DND-41 (cell line): ENCODE results near the gene PCNX2.
A peak's percentile ranks its signal among the peaks of the same experiment; 100 is the strongest.

Experiments used
- ATAC-seq: fragments of 200-7000 bp; cut with Tn5 transposase; 3 replicates; pipeline ENCODE4 v1.9.1; 2021; ENCODE audit warnings: low read depth; ENCODE audit not compliant: insufficient read depth
- DNase-seq: peaks from one replicate; pipeline ENCODE4 v3.0.0-alpha.2; 2020
- H2AFZ ChIP-seq: 2 replicates; pipeline ENCODE4 v1.6.0; 2012; ENCODE audit warnings: low read depth, low read length
- H3K27ac ChIP-seq: 2 replicates; pipeline ENCODE4 v1.5.1; 2012; ENCODE audit warnings: low read length, inconsistent platforms
- H3K27me3 ChIP-seq: fragments of 200-600 bp; sonication (generic); 2 replicates; pipeline ENCODE4 v1.6.0; 2012; ENCODE audit warnings: low read length, mild to moderate bottlenecking, inconsistent platforms; ENCODE audit not compliant: insufficient read depth, poor library complexity
- H3K36me3 ChIP-seq: 2 replicates; pipeline ENCODE4 v1.5.1; 2012; ENCODE audit warnings: low read length, inconsistent platforms; ENCODE audit not compliant: insufficient read depth
- H3K4me1 ChIP-seq: 2 replicates; pipeline ENCODE4 v1.5.1; 2012; ENCODE audit warnings: mild to moderate bottlenecking, low read length; ENCODE audit not compliant: insufficient read depth
- H3K4me2 ChIP-seq: 2 replicates; pipeline ENCODE4 v1.6.0; 2012; ENCODE audit warnings: mild to moderate bottlenecking, moderate library complexity, low read length, inconsistent platforms; ENCODE audit not compliant: insufficient read depth
- H3K4me3 ChIP-seq, 2 experiments: fragments of 200-600 bp in 1 of 2; shearing (Covaris generic) in 1 of 2; 2 replicates each; pipeline ENCODE4 v1.5.1; 2012 to 2016; ENCODE audit warnings: inconsistent platforms in 2 of 2, low read length in 2 of 2, mild to moderate bottlenecking in 2 of 2, low read depth in 1 of 2, moderate library complexity in 1 of 2
- H3K79me2 ChIP-seq: 2 replicates; pipeline ENCODE4 v1.6.0; 2012; ENCODE audit warnings: low read length, inconsistent platforms; ENCODE audit not compliant: insufficient read depth
- H3K9ac ChIP-seq: 2 replicates; pipeline ENCODE4 v1.6.0; 2012; ENCODE audit warnings: low read depth, mild to moderate bottlenecking, inconsistent platforms, low read length, moderate library complexity
- H3K9me3 ChIP-seq: 2 replicates; pipeline ENCODE4 v1.5.1; 2012; ENCODE audit warnings: low read length, moderate library complexity, mild to moderate bottlenecking, inconsistent platforms; ENCODE audit not compliant: insufficient read depth, severe bottlenecking
- H4K20me1 ChIP-seq: 2 replicates; pipeline ENCODE4 v1.6.0; 2012; ENCODE audit warnings: low read length; ENCODE audit not compliant: insufficient read depth
- EZH2 ChIP-seq: IDR thresholded peaks from 3 replicates; pipeline ENCODE4 v1.6.1; 2012; ENCODE audit warnings: borderline replicate concordance, low read depth, mild to moderate bottlenecking, moderate library complexity, low read length, inconsistent platforms; ENCODE audit not compliant: severe bottlenecking
- TF ChIP-seq, protein P1 (sequence below): IDR thresholded peaks from 2 replicates; pipeline ENCODE4 v1.5.1; 2012; ENCODE audit warnings: borderline replicate concordance, low read length, moderate library complexity, mild to moderate bottlenecking; ENCODE audit not compliant: poor library complexity, severe bottlenecking; ENCODE audit errors: extremely low read depth

PCNX2 gene

DNA sequence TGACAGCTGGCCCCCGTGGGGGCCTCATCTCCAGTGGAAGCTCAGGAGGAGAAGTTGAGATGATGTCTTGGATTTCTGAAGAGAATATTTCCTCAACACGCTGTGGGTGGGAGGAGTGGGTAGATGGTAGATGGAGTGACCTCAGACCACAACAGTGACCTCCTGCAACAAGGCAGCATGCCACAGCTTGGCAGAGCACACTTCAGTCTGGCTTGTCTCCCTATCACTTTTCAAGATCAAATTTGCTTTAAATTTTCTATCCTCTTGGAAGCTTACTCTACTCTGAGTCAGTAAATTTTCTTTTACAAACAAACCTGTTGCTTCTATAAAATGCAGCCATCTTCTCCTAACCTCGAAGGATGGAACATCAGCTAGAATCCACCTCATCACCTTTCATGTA is 285.4 kb downstream of the PCNX2 start:
- ATAC-seq, result peak; percentile 32; the same call in 1 of the 3 replicates
- peaks cover 15% of the 10 kb centered on the region for H3K4me1 ChIP-seq
- TF ChIP-seq, protein P1, sequence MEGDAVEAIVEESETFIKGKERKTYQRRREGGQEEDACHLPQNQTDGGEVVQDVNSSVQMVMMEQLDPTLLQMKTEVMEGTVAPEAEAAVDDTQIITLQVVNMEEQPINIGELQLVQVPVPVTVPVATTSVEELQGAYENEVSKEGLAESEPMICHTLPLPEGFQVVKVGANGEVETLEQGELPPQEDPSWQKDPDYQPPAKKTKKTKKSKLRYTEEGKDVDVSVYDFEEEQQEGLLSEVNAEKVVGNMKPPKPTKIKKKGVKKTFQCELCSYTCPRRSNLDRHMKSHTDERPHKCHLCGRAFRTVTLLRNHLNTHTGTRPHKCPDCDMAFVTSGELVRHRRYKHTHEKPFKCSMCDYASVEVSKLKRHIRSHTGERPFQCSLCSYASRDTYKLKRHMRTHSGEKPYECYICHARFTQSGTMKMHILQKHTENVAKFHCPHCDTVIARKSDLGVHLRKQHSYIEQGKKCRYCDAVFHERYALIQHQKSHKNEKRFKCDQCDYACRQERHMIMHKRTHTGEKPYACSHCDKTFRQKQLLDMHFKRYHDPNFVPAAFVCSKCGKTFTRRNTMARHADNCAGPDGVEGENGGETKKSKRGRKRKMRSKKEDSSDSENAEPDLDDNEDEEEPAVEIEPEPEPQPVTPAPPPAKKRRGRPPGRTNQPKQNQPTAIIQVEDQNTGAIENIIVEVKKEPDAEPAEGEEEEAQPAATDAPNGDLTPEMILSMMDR, result no peak
- TF ChIP-seq EZH2, result no peak

DNA sequence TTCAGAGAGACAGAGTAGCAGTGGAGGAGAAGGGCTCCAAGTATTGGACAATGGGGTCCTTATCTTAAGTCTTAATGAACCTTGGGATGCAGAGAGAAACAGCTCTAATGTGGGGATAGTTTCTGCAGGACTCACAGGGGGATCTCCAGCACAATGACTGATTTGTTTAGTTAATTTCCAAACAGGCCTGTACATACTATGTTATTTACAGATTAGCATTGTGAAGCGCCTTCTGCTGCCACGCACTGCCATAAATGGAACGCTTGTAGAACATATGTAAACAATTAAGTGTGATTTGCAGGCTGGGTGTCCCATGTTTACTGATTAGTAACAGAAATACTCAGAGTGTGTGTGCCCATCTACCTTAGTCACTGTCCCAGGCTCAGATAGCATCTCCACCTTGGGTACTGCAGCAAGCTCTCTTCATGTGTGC is 289.0 kb downstream of the PCNX2 start:
- H3K4me2 ChIP-seq, result no peak overlapping the region
- no peak overlapping the region for H3K9ac ChIP-seq
- no peak overlapping the region for H2AFZ ChIP-seq
- H3K79me2 ChIP-seq, result no peaks in the 10 kb centered on the region
- H4K20me1 ChIP-seq, result no peaks in the 10 kb centered on the region
- no peaks in the 10 kb centered on the region for H3K27me3 ChIP-seq
- peak overlapping the region; percentile 23; the same call in 1 of the 2 replicates for H3K27ac ChIP-seq
- ATAC-seq (0 out of 3 replicates have a peak, but pooled peaks have one; percentile 7), DNase-seq (no peak)
- H3K4me1 ChIP-seq, result peaks cover 8% of the 10 kb centered on the region; the same call in 1 of the 2 replicates
- no peaks in the 10 kb centered on the region for H3K36me3 ChIP-seq
- no peak overlapping the region for H3K4me3 ChIP-seq
- H3K9me3 ChIP-seq, result no peaks in the 10 kb centered on the region
- TF ChIP-seq EZH2, result no peak
- TF ChIP-seq, protein P1, result no peak

More for the DNA sequence above, 285.4 kb downstream of the PCNX2 start:
- Histone ChIP-seq H3K4me3 (no peak overlapping the region), H3K79me2 (no peaks in the 10 kb centered on the region), H3K9me3 (no peaks in the 10 kb centered on the region), H2AFZ (no peak overlapping the region), H3K27ac (0 out of 2 replicates have a peak overlapping the region, but pooled peaks have one; percentile 17), H3K4me2 (no peak overlapping the region), H4K20me1 (no peaks in the 10 kb centered on the region), H3K36me3 (peaks cover 6% of the 10 kb centered on the region; the same call in 1 of the 2 replicates), H3K9ac (no peak overlapping the region), H3K27me3 (no peaks in the 10 kb centered on the region)
- DNase-seq, result no peak

DNA sequence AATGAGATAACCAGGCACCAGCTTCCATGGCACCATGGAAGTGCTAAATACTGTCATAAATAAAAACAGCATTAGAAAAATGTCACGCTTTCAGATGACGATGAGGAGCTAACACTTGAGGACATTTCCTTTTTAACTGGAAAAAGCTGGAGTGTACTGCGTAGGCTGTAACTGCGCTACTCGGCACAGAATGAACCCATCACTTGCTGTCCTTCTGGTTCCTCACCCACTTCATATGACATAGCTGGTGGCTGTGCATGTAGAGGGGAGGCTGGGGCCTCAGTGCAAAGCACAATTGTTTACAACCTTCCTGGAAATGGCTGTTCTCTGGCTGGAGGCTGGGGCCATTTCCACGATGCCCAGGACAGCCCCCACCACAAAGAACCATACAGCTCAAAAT is 289.4 kb downstream of the PCNX2 start:
- DNase-seq (no peak), ATAC-seq (no peak)

More for the DNA sequence above, 289.4 kb downstream of the PCNX2 start:
- Histone ChIP-seq H3K9me3 (no peaks in the 10 kb centered on the region), H3K4me3 (no peak overlapping the region), H4K20me1 (no peaks in the 10 kb centered on the region), H3K4me1 (peaks cover 8% of the 10 kb centered on the region; the same call in 1 of the 2 replicates), H3K9ac (no peak overlapping the region), H3K27me3 (no peaks in the 10 kb centered on the region), H3K36me3 (no peaks in the 10 kb centered on the region), H3K79me2 (no peaks in the 10 kb centered on the region), H3K27ac (no peak overlapping the region), H3K4me2 (no peak overlapping the region), H2AFZ (no peak overlapping the region)
- TF ChIP-seq EZH2, result no peak
- TF ChIP-seq, protein P1, result no peak
